ENCODE results near the gene KCND3. TPM values are rescaled to one million over a fixed set of nuclear protein-coding genes. Genes with fewer than 3 reads are reported as not detected.
A peak's percentile ranks its signal among the peaks of the same experiment; 100 is the strongest.

KCND3 gene
- total RNA-seq, 1 donor from 2014 or later, result 0.43 TPM

- Histone ChIP-seq H3K4me1 (ENCODE audit: insufficient read depth, low read length) (peaks cover 3% of the 10 kb centered on the region), H3K4me3 (ENCODE audit: insufficient read depth, low read depth, low read length) (no peak overlapping the region), H3K79me2 (ENCODE audit: insufficient read depth, low read length) (no peaks in the 10 kb centered on the region), H3K27me3 (ENCODE audit: insufficient read depth, low read length) (peaks cover 3% of the 10 kb centered on the region), H3K27ac (ENCODE audit: low read depth, low read length) (no peak overlapping the region), H3K4me2 (ENCODE audit: low read length) (no peak overlapping the region), H3K9me3 (ENCODE audit: insufficient read depth, low read depth, low read length) (no peaks in the 10 kb centered on the region), H3K36me3 (ENCODE audit: insufficient read depth, low read length) (no peaks in the 10 kb centered on the region), H3K9ac (ENCODE audit: low read length) (no peak overlapping the region), H4K20me1 (ENCODE audit: insufficient read depth, low read length) (no peaks in the 10 kb centered on the region), H2AFZ (ENCODE audit: low read depth, low read length) (no peak overlapping the region)
- Mint-ChIP-seq H3K36me3 (ENCODE audit: low read depth, unreplicated experiment) (peaks cover 2% of the 10 kb centered on the region), H3K27me3 (ENCODE audit: low read depth, unreplicated experiment) (peaks cover 59% of the 10 kb centered on the region), H3K27ac (ENCODE audit: unreplicated experiment) (no peak overlapping the region), H3K9me3 (ENCODE audit: unreplicated experiment) (no peaks in the 10 kb centered on the region), H3K4me1 (ENCODE audit: low read depth, unreplicated experiment) (peaks cover 11% of the 10 kb centered on the region), H3K4me3 (ENCODE audit: unreplicated experiment) (no peak overlapping the region)
- TF ChIP-seq EZH2 (IDR thresholded peaks at IDR 0.05; ENCODE audit: insufficient read depth, low read length) (no peak), CTCF (IDR thresholded peaks at IDR 0.05; ENCODE audit: insufficient read depth, low read depth, low read length) (no peak)
- no peak for DNase-seq (ENCODE audit: low read depth)
- FAIRE-seq, result no peak
Measured at GRCh38 chr1:111923766-111924165, 65.7 kb downstream of the KCND3 start.

- Histone ChIP-seq H3K4me2 (ENCODE audit: low read length) (no peak overlapping the region), H3K27ac (ENCODE audit: low read depth, low read length) (no peak overlapping the region), H3K9ac (ENCODE audit: low read length) (no peak overlapping the region), H3K4me1 (ENCODE audit: insufficient read depth, low read length) (peaks cover 3% of the 10 kb centered on the region), H3K79me2 (ENCODE audit: insufficient read depth, low read length) (no peaks in the 10 kb centered on the region), H3K27me3 (ENCODE audit: insufficient read depth, low read length) (peaks cover 3% of the 10 kb centered on the region), H3K36me3 (ENCODE audit: insufficient read depth, low read length) (no peaks in the 10 kb centered on the region), H2AFZ (ENCODE audit: low read depth, low read length) (no peak overlapping the region), H3K9me3 (ENCODE audit: insufficient read depth, low read depth, low read length) (no peaks in the 10 kb centered on the region), H3K4me3 (ENCODE audit: insufficient read depth, low read depth, low read length) (no peak overlapping the region), H4K20me1 (ENCODE audit: insufficient read depth, low read length) (no peaks in the 10 kb centered on the region)
- no peaks in the 10 kb centered on the region for H3K36me3 Mint-ChIP-seq (ENCODE audit: low read depth, unreplicated experiment)
- DNase-seq (ENCODE audit: low read depth) (no peak), FAIRE-seq (no peak)
- H3K27me3 Mint-ChIP-seq (ENCODE audit: low read depth, unreplicated experiment), result peaks cover 55% of the 10 kb centered on the region
- no peak for TF ChIP-seq CTCF (IDR thresholded peaks at IDR 0.05; ENCODE audit: insufficient read depth, low read depth, low read length)
- no peak for TF ChIP-seq EZH2 (IDR thresholded peaks at IDR 0.05; ENCODE audit: insufficient read depth, low read length)
- peaks cover 8% of the 10 kb centered on the region for H3K4me1 Mint-ChIP-seq (ENCODE audit: low read depth, unreplicated experiment)
- H3K27ac Mint-ChIP-seq (ENCODE audit: unreplicated experiment), result no peak overlapping the region
- no peaks in the 10 kb centered on the region for H3K9me3 Mint-ChIP-seq (ENCODE audit: unreplicated experiment)
- no peak overlapping the region for H3K4me3 Mint-ChIP-seq (ENCODE audit: unreplicated experiment)
Measured at GRCh38 chr1:111921948-111922347, 67.5 kb downstream of the KCND3 start.

- Histone ChIP-seq H3K79me2 (ENCODE audit: insufficient read depth, low read length) (no peaks in the 10 kb centered on the region), H3K9me3 (ENCODE audit: insufficient read depth, low read depth, low read length) (no peaks in the 10 kb centered on the region), H4K20me1 (ENCODE audit: insufficient read depth, low read length) (no peaks in the 10 kb centered on the region), H3K36me3 (ENCODE audit: insufficient read depth, low read length) (no peaks in the 10 kb centered on the region), H3K4me3 (ENCODE audit: insufficient read depth, low read depth, low read length) (no peak overlapping the region), H3K27me3 (ENCODE audit: insufficient read depth, low read length) (peaks cover 3% of the 10 kb centered on the region), H2AFZ (ENCODE audit: low read depth, low read length) (peak overlapping the region; percentile 10), H3K4me1 (ENCODE audit: insufficient read depth, low read length) (peaks cover 3% of the 10 kb centered on the region), H3K9ac (ENCODE audit: low read length) (no peak overlapping the region), H3K27ac (ENCODE audit: low read depth, low read length) (no peak overlapping the region), H3K4me2 (ENCODE audit: low read length) (no peak overlapping the region)
- Mint-ChIP-seq H3K27me3 (ENCODE audit: low read depth, unreplicated experiment) (peaks cover 47% of the 10 kb centered on the region), H3K36me3 (ENCODE audit: low read depth, unreplicated experiment) (no peaks in the 10 kb centered on the region), H3K27ac (ENCODE audit: unreplicated experiment) (peak overlapping the region; percentile 95), H3K4me1 (ENCODE audit: low read depth, unreplicated experiment) (peaks cover 8% of the 10 kb centered on the region), H3K4me3 (ENCODE audit: unreplicated experiment) (peak overlapping the region; percentile 66), H3K9me3 (ENCODE audit: unreplicated experiment) (no peaks in the 10 kb centered on the region)
- FAIRE-seq (no peak), DNase-seq (ENCODE audit: low read depth) (peak; percentile 2)
- TF ChIP-seq CTCF (IDR thresholded peaks at IDR 0.05; ENCODE audit: insufficient read depth, low read depth, low read length) (no peak), EZH2 (IDR thresholded peaks at IDR 0.05; ENCODE audit: insufficient read depth, low read length) (no peak)
Measured at GRCh38 chr1:111920221-111921024, 69.0 kb downstream of the KCND3 start.

All from astrocyte (in vitro differentiated cells and primary cell).